Measurements from ENCODE around the gene CLPSL1.

The CLPSL1 gene

GRCh38 chr6:35757456-35758123 is 23.2 kb upstream of the CLPSL1 start:
- DNase-seq (ENCODE audit: low spot score) = no peak

GRCh38 chr6:35759426-35759825 is 21.4 kb upstream of the CLPSL1 start:
- no peak for DNase-seq (ENCODE audit: low spot score)

- no peak for DNase-seq (ENCODE audit: low spot score)
These were observed 15.1 kb upstream of the CLPSL1 start for GRCh38 chr6:35765739-35766138.

- no peak for DNase-seq (ENCODE audit: low spot score)
These were observed 11.6 kb upstream of the CLPSL1 start for GRCh38 chr6:35769211-35769610.

- no peak for DNase-seq (ENCODE audit: low spot score)
These were observed 9.5 kb upstream of the CLPSL1 start for GRCh38 chr6:35771343-35771627.

- no peak for DNase-seq (ENCODE audit: low spot score)
These were observed 6.6 kb upstream of the CLPSL1 start for GRCh38 chr6:35774116-35774794.

- DNase-seq (ENCODE audit: low spot score) = no peak
These were observed 5.8 kb upstream of the CLPSL1 start for GRCh38 chr6:35775031-35775430.

- no peak for DNase-seq (ENCODE audit: low spot score)
These were observed 4.2 kb upstream of the CLPSL1 start, which contains the start of gene CLPSL2 for GRCh38 chr6:35776364-35777215. Gene CLPSL2, plus strand, starts transcription at chr6:35776598. Its CDS starts 21 bp downstream, at chr6:35776619.

GRCh38 chr6:35777356-35778102 is 3.3 kb upstream of the CLPSL1 start:
- no peak for DNase-seq (ENCODE audit: low spot score)

- no peak for DNase-seq (ENCODE audit: low spot score)
These were observed 2.4 kb upstream of the CLPSL1 start for GRCh38 chr6:35778437-35778836.

- no peak for DNase-seq (ENCODE audit: low spot score)
These were observed 471 bp downstream of the CLPSL1 start for GRCh38 chr6:35781290-35781689.

GRCh38 chr6:35782424-35782823 is 1.6 kb downstream of the CLPSL1 start:
- no peak for DNase-seq (ENCODE audit: low spot score)

- DNase-seq (ENCODE audit: low spot score) = no peak
These were observed 3.4 kb downstream of the CLPSL1 start for GRCh38 chr6:35784200-35784599.

GRCh38 chr6:35786272-35786671 is 5.5 kb downstream of the CLPSL1 start:
- no peak for DNase-seq (ENCODE audit: low spot score)

GRCh38 chr6:35786810-35787209 is 6.0 kb downstream of the CLPSL1 start:
- no peak for DNase-seq (ENCODE audit: low spot score)

- DNase-seq (ENCODE audit: low spot score) = no peak
These were observed 6.7 kb downstream of the CLPSL1 start for GRCh38 chr6:35787266-35788218.

GRCh38 chr6:35788423-35788982 is 7.7 kb downstream of the CLPSL1 start:
- no peak for DNase-seq (ENCODE audit: low spot score)

GRCh38 chr6:35790683-35791082 is 9.9 kb downstream of the CLPSL1 start:
- DNase-seq (ENCODE audit: low spot score) = no peak

GRCh38 chr6:35794536-35795452 is 14.0 kb downstream of the CLPSL1 start:
- no peak for DNase-seq (ENCODE audit: low spot score)

Data from pons (tissue), 1 donor.